ENCODE measurements around the gene SLC12A8. TPM values are rescaled to one million over a fixed set of nuclear protein-coding genes. Genes with fewer than 3 reads are reported as not detected.

SLC12A8 gene
- total RNA-seq, 3 donors from 2014 or later = 0.48 to 12.5 (median 9.8) TPM

DNA sequence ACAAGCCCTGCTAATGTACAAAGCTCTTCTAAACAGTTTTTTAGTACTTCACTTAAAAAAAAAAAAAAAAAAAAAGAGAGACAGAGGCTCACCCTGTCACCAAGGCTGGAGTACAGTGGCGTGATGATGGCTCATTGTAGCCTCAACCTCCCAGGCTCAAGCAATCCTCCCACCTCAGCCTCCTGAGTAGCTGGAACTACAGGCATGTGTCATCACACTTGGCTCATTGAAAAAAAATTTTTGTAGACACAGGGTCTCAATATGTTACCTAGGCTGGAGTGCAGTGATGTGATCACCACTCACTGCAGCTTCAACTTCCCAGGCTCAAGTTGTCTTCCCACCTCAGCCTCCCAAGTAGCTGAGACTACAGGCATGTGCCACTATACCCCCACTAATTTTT, 109.1 kb downstream of the SLC12A8 start:
- Histone ChIP-seq H3K9me3 (no peaks in the 10 kb centered on the region), H3K27ac (no peak overlapping the region), H3K27me3 (no peaks in the 10 kb centered on the region), H3K4me1 (no peaks in the 10 kb centered on the region), H3K4me3 (no peak overlapping the region), H3K36me3 (no peaks in the 10 kb centered on the region)
- intact Hi-C loops (cut with DNase I; ENCODE audit: low total_unique reads) = no loop called here
- no peak for DNase-seq (ENCODE audit: low spot score in 2 of 2)
- TF ChIP-seq CTCF (IDR thresholded peaks at IDR 0.05) (no peak), POLR2AphosphoS5 (IDR thresholded peaks at IDR 0.05) (no peak), POLR2A (IDR thresholded peaks at IDR 0.05) (no peak)

GRCh38 chr3:125102470-125102869, 110.1 kb downstream of the SLC12A8 start:
- no peak for DNase-seq (ENCODE audit: low spot score in 2 of 2)
- no peak for TF ChIP-seq POLR2AphosphoS5 (IDR thresholded peaks at IDR 0.05)
- TF ChIP-seq POLR2A (IDR thresholded peaks at IDR 0.05) = no peak
- no peak for TF ChIP-seq CTCF (IDR thresholded peaks at IDR 0.05)
- no peaks in the 10 kb centered on the region for H3K27me3 ChIP-seq
- no peaks in the 10 kb centered on the region for H3K36me3 ChIP-seq
- H3K4me1 ChIP-seq = no peaks in the 10 kb centered on the region
- no peak overlapping the region for H3K4me3 ChIP-seq
- no peaks in the 10 kb centered on the region for H3K9me3 ChIP-seq
- intact Hi-C loops (cut with DNase I; ENCODE audit: low total_unique reads) = no loop called here
- H3K27ac ChIP-seq = no peak overlapping the region

DNA sequence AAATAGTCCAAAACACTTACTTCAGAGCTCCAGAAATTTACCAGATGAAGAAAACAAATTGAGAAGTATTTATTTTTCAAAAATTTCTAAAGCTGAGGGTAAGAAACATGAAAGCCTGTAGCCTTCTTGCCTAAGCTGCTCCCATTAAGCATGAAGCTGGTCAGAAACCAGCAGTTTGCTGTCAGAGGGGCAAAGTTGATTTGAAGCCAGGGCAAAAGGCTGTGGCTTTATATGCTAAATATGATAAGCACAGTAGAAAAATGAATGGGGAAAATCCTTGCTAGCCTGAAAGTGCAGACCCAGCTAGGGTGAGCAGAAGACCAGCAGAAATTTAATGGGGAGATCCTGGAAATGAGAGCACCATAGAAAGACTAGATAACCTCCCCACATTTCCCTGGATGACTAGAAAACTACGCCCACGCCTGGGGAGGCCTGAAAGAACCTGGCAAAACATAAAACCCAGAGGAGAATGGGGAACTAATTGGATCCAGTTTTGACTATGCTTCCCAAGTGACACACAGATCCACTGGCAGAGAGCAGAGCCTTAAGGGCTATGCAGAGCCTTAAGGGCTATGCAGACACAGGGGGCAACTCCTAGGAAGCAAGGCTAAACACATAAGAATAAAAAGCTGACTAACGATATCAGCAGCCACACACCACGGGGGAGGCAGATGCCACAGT, 113.8 kb downstream of the SLC12A8 start:
- no peak for DNase-seq (ENCODE audit: low spot score in 2 of 2)
- no peaks in the 10 kb centered on the region for H3K36me3 ChIP-seq
- no peak for TF ChIP-seq POLR2A (IDR thresholded peaks at IDR 0.05)
- no peak for TF ChIP-seq CTCF (IDR thresholded peaks at IDR 0.05)
- no peak for TF ChIP-seq POLR2AphosphoS5 (IDR thresholded peaks at IDR 0.05)
- H3K4me3 ChIP-seq = no peak overlapping the region
- H3K27ac ChIP-seq = no peak overlapping the region
- no peaks in the 10 kb centered on the region for H3K27me3 ChIP-seq
- no peaks in the 10 kb centered on the region for H3K4me1 ChIP-seq
- H3K9me3 ChIP-seq = no peaks in the 10 kb centered on the region
- intact Hi-C loops (cut with DNase I; ENCODE audit: low total_unique reads) = no loop called here

DNA sequence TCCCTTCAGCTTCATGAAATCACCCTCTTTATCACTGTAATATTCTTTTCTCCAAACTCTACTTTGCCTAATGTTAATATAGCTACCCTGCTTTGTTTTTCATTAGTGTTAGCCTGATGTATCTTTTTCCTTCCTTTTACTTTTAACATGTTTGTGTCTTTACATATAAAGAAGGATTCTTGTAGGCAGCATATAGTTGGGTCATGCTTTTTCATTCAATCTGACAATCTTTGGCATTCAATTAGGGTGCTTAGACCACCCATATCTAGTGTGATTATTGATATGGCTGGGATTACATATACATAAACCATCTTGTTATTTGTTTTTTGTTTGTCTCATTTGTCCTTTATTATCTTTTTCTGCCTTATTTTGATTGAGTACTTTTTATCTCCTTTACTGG, 121.9 kb downstream of the SLC12A8 start:
- Histone ChIP-seq H3K36me3 (no peaks in the 10 kb centered on the region), H3K9me3 (no peaks in the 10 kb centered on the region), H3K27me3 (no peaks in the 10 kb centered on the region), H3K4me3 (no peak overlapping the region), H3K27ac (no peak overlapping the region), H3K4me1 (no peaks in the 10 kb centered on the region)
- intact Hi-C loops (cut with DNase I; ENCODE audit: low total_unique reads) = no loop called here
- TF ChIP-seq POLR2AphosphoS5 (IDR thresholded peaks at IDR 0.05) (no peak), CTCF (IDR thresholded peaks at IDR 0.05) (no peak), POLR2A (IDR thresholded peaks at IDR 0.05) (no peak)
- no peak for DNase-seq (ENCODE audit: low spot score in 2 of 2)

DNA sequence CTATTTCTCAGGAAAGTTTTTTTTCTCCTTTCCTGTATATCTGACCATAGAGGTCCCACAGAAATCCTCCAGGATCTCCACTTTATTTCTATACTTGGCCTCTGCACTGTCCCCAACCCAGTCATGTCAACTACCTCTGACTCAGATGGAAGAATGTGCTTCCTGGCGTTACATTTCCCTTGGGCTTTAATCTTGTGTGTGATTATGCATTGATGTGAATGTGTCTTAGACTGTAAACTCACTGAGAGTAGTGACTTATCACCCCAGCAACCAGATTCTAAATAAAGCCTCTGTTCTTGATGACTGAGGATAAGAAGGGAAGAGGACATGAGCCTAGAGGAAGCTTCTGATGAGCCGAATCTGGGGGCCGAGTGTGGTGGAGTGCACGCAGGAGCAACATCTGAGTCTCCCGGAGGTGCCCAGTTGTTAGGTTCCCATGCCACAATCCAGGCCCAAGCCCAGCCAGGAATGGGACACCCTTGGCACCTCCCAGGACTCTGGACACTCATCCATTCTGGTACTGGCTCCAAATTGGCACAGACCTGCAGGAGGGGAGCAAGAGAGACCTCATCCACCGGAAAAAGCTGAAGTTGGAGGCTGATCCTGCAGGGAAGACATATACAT, 124.7 kb downstream of the SLC12A8 start:
- no peak for DNase-seq (ENCODE audit: low spot score in 2 of 2)
- TF ChIP-seq POLR2A (IDR thresholded peaks at IDR 0.05) (no peak), POLR2AphosphoS5 (IDR thresholded peaks at IDR 0.05) (no peak), CTCF (IDR thresholded peaks at IDR 0.05) (no peak)
- Histone ChIP-seq H3K9me3 (no peaks in the 10 kb centered on the region), H3K27me3 (no peaks in the 10 kb centered on the region), H3K4me3 (no peak overlapping the region), H3K4me1 (no peaks in the 10 kb centered on the region), H3K36me3 (no peaks in the 10 kb centered on the region), H3K27ac (no peak overlapping the region)
- intact Hi-C loops (cut with DNase I; ENCODE audit: low total_unique reads) = no loop called here
